A549 (cell line): ENCODE results near the gene MLPH. TPM values are rescaled to one million over a fixed set of nuclear protein-coding genes. Genes with fewer than 3 reads are reported as not detected.
A peak's percentile ranks its signal among the peaks of the same experiment; 100 is the strongest.

ENCODE experiments used
- ATAC-seq, 2 experiments: fragments of 200-7000 bp in 1 of 2; fragments of >200 bp in 1 of 2; cut with Nextera tagmentation in 1 of 2; cut with Tn5 transposase in 1 of 2; 3 replicates each; pipeline versions ENCODE4 v1.8.0 to v1.9.1; 2018 to 2020; ENCODE audit warnings: mild to moderate bottlenecking in 1 of 2, moderate library complexity in 1 of 2
- CTCF ChIA-PET: fragments of 300-600 bp; sonication (Branson Sonifier 250); formaldehyde crosslinking; extraction: SDS; loops from one replicate; lab custom pipeline; 2021; ENCODE audit warnings: antibody characterized with exemption, inconsistent platforms; lab: Yijun Ruan, JAX
- POLR2A ChIA-PET: fragments of 350-600 bp; formaldehyde crosslinking; extraction: SDS; loops from one replicate; lab custom pipeline; 2021; ENCODE audit warnings: antibody characterized with exemption, inconsistent platforms; lab: Yijun Ruan, JAX
- DNase-seq, 2 experiments: peaks; one replicate each; pipeline versions ENCODE4 v3.0.0 to v3.0.0-alpha.2; 2011 to 2016; ENCODE audit warnings: low read depth in 1 of 2, low spot score in 1 of 2
- FAIRE-seq: peaks from 2 replicates; lab custom pipeline; 2011; peaks lifted over from hg19 to GRCh38; lab: Jason Lieb, UNC
- H3K27ac ChIP-seq, 2 experiments: fragments of >200 bp; sonication (Bioruptor Twin); formaldehyde crosslinking; 3 replicates each; pipeline ENCODE4 v1.5.1; 2016 to 2017
- H3K4me1 ChIP-seq: fragments of >200 bp; sonication (Bioruptor Twin); formaldehyde crosslinking; 3 replicates; pipeline ENCODE4 v1.6.1; 2016
- H3K4me2 ChIP-seq: fragments of >200 bp; sonication (Bioruptor Twin); formaldehyde crosslinking; 3 replicates; pipeline ENCODE4 v1.6.1; 2016
- H3K4me3 ChIP-seq: fragments of >200 bp; sonication (Bioruptor Twin); formaldehyde crosslinking; 3 replicates; pipeline ENCODE4 v1.5.1; 2016
- H3K9me3 ChIP-seq: fragments of >200 bp; sonication (Bioruptor Twin); formaldehyde crosslinking; 3 replicates; pipeline ENCODE4 v1.6.1; 2016
- BHLHE40 ChIP-seq: IDR thresholded peaks from 2 replicates; pipeline ENCODE4 v1.6.1; 2012; ENCODE audit warnings: low read depth, low read length, inconsistent platforms
- CBX2 ChIP-seq: fragments of 200-600 bp; sonication (generic); IDR thresholded peaks from 2 replicates; pipeline ENCODE4 v1.6.1; 2016; ENCODE audit warnings: low read depth, mild to moderate bottlenecking, borderline replicate concordance
- CBX8 ChIP-seq: fragments of 200-600 bp; sonication (generic); IDR thresholded peaks from 2 replicates; pipeline ENCODE4 v1.6.1; 2016
- CEBPB ChIP-seq, 2 experiments: fragments of >200 bp in 1 of 2; sonication (Bioruptor Twin) in 1 of 2; formaldehyde crosslinking in 1 of 2; IDR thresholded peaks; 2 replicates each; pipeline ENCODE4 v1.6.1; 2012 to 2016
- CHD4 ChIP-seq: fragments of 200-600 bp; sonication (generic); IDR thresholded peaks from 2 replicates; pipeline ENCODE4 v1.6.1; 2016; ENCODE audit warnings: antibody characterized with exemption, mild to moderate bottlenecking, borderline replicate concordance
- CTCF ChIP-seq: fragments of >200 bp; sonication (Bioruptor Twin); formaldehyde crosslinking; IDR thresholded peaks from 3 replicates; pipeline ENCODE4 v1.5.1; 2016
- EHMT2 ChIP-seq: fragments of 200-600 bp; sonication (generic); IDR thresholded peaks from 2 replicates; pipeline ENCODE4 v1.6.1; 2016; ENCODE audit warnings: antibody characterized with exemption, low read depth, mild to moderate bottlenecking, moderate library complexity
- ESRRA ChIP-seq: fragments of 150-350 bp; IDR thresholded peaks from 2 replicates; pipeline ENCODE4 v1.6.1; 2014; ENCODE audit warnings: mild to moderate bottlenecking, low read length, borderline replicate concordance
- FOSL2 ChIP-seq, 2 experiments: fragments of 450-650 bp in 1 of 2; fragments of >200 bp in 1 of 2; sonication (Bioruptor Twin) in 1 of 2; formaldehyde crosslinking; IDR thresholded peaks; 2 replicates each; pipeline versions ENCODE4 v1.5.0 to v1.6.1; 2016 to 2020; ENCODE audit warnings: mild to moderate bottlenecking in 1 of 2, moderate library complexity in 1 of 2
- FOXS1 ChIP-seq: fragments of 250-450 bp; sonication (Bioruptor Pico); IDR thresholded peaks from 2 replicates; pipeline ENCODE4 v1.5.0; 2020; ENCODE audit warnings: mild to moderate bottlenecking, moderate library complexity
- GATA3 ChIP-seq: IDR thresholded peaks from 2 replicates; pipeline ENCODE4 v1.6.1; 2012; ENCODE audit warnings: borderline replicate concordance
- HDAC2 ChIP-seq: fragments of 200-600 bp; sonication (generic); IDR thresholded peaks from 2 replicates; pipeline ENCODE4 v1.6.1; 2016
- HOXB13 ChIP-seq: fragments of 250-450 bp; sonication (Bioruptor Pico); IDR thresholded peaks from 2 replicates; pipeline ENCODE4 v1.5.0; 2020; ENCODE audit warnings: low read depth, mild to moderate bottlenecking, moderate library complexity
- JUN ChIP-seq, 2 experiments: fragments of >200 bp; sonication (Bioruptor Twin); formaldehyde crosslinking; IDR thresholded peaks; 2 replicates in 1 of 2; 3 replicates in 1 of 2; pipeline ENCODE4 v1.6.1; 2016 to 2017
- JUNB ChIP-seq: fragments of >200 bp; sonication (Bioruptor Twin); formaldehyde crosslinking; IDR thresholded peaks from 2 replicates; pipeline ENCODE4 v1.6.1; 2016
- KDM1A ChIP-seq: fragments of 200-600 bp; sonication (generic); IDR thresholded peaks from 2 replicates; pipeline ENCODE4 v1.6.1; 2016; ENCODE audit warnings: low read depth, mild to moderate bottlenecking
- MAFK ChIP-seq: fragments of 450-650 bp; IDR thresholded peaks from 2 replicates; pipeline ENCODE4 v1.6.1; 2014; ENCODE audit not compliant: partially characterized antibody
- MAX ChIP-seq: IDR thresholded peaks from 2 replicates; pipeline ENCODE4 v1.6.1; 2012
- MAZ ChIP-seq: fragments of 150-350 bp; IDR thresholded peaks from 2 replicates; pipeline ENCODE4 v1.6.1; 2014; ENCODE audit warnings: antibody characterized with exemption, low read depth, low read length, borderline replicate concordance
- PHF8 ChIP-seq: fragments of 200-600 bp; sonication (generic); IDR thresholded peaks from 2 replicates; pipeline ENCODE4 v1.6.1; 2016; ENCODE audit warnings: low read depth, mild to moderate bottlenecking, antibody characterized with exemption, moderate library complexity, borderline replicate concordance
- POLR2AphosphoS2 ChIP-seq: conservative IDR thresholded peaks from 2 replicates; pipeline ENCODE4 v1.6.1; 2012; ENCODE audit warnings: low read length, improper control_type of control experiment, inconsistent platforms
- RAD21 ChIP-seq, 2 experiments: fragments of >200 bp in 1 of 2; sonication (Bioruptor Twin) in 1 of 2; formaldehyde crosslinking in 1 of 2; IDR thresholded peaks in 1 of 2; conservative IDR thresholded peaks in 1 of 2; 2 replicates in 1 of 2; 3 replicates in 1 of 2; pipeline ENCODE4 v1.6.1; 2012 to 2018; ENCODE audit warnings: inconsistent platforms in 1 of 2
- RARB ChIP-seq: fragments of 250-450 bp; sonication (Bioruptor Pico); IDR thresholded peaks from 2 replicates; pipeline ENCODE4 v1.8.0; 2021; ENCODE audit warnings: mild to moderate bottlenecking, moderate library complexity
- SMC3 ChIP-seq: fragments of >200 bp; sonication (Bioruptor Twin); formaldehyde crosslinking; IDR thresholded peaks from 3 replicates; pipeline ENCODE4 v1.6.1; 2018; ENCODE audit warnings: inconsistent platforms
- TFCP2L1 ChIP-seq: fragments of 250-450 bp; sonication (Bioruptor Pico); IDR thresholded peaks from 2 replicates; pipeline ENCODE4 v1.5.0; 2021; ENCODE audit warnings: mild to moderate bottlenecking
- ZC3H11A ChIP-seq: fragments of 450-650 bp; IDR thresholded peaks from 2 replicates; pipeline ENCODE4 v1.6.1; 2014; ENCODE audit warnings: antibody characterized with exemption, mild to moderate bottlenecking
- WGBS: methylation state at CpG from one replicate; pipeline ENCODE4 v1.1.6; 2017; ENCODE audit errors: missing lambda C conversion rate; 5-methylcytosine and 5-hydroxymethylcytosine counted together
- polyA plus RNA-seq, 4 experiments: library from polyadenylated mRNA; depleted of rRNA in 3 of 4; stranded (reverse); fragments of >200 nt; fragmentation: RNase III in 1 of 4; extraction: RNeasy Plus Mini Kit Qiagen cat#74134 plus additional on column Dnase treatment in 1 of 4; gene quantifications; 2 replicates in 3 of 4; 3 replicates in 1 of 4; pipeline ENCODE4 v1.2.3, GENCODE V29; 2011 to 2017
- TF ChIP-seq, protein P1 (sequence below): fragments of 150-350 bp; IDR thresholded peaks from 2 replicates; pipeline ENCODE4 v1.6.1; 2014; ENCODE audit warnings: low read depth, mild to moderate bottlenecking, low read length
- TF ChIP-seq, protein P2 (sequence below): fragments of 250-450 bp; sonication (Bioruptor Pico); IDR thresholded peaks from 2 replicates; pipeline ENCODE4 v1.5.0; 2020; ENCODE audit warnings: low read depth, mild to moderate bottlenecking, moderate library complexity
- TF ChIP-seq, protein P3 (sequence below): IDR thresholded peaks from 2 replicates; pipeline ENCODE4 v1.6.1; 2012; ENCODE audit warnings: low read depth, borderline replicate concordance

The MLPH gene
- polyA plus RNA-seq, 2 of the 4 experiments (the other 2 are of a cell fraction) = 218 to 350 TPM

DNA sequence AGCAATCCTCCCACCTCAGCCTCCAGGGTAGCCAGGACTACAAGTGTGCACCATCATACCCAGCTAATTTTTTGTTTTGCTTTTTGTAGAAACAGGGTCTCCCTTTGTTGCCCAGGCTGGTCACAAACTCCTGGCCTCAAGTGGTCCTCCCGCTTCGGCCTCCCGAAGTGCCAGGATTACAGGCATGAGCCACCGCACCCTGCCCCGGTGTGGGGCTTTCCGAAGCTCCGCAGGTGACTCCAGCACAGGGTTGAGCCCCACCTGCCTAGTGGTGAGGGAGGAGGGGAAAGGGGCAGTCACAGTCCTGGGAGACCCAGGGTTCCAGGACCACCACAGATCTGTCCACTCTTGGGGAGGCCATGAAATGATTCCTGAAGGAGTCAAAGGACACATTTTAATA, 84.5 kb downstream of the MLPH start:
- WGBS = 94% methylated on average over 7 of the region's 7 CpGs
- POLR2A ChIA-PET = interaction anchor here (0.6 to 1.6 kb wide), 5 partner anchors 59 to 486 kb away, joined by 4 to 9 read pairs (median 6); partner anchors contain the start of gene COPS8
- FAIRE-seq = no peak
- DNase-seq = no peak
- CTCF ChIA-PET = interaction anchor here (0.6 to 5.5 kb wide), 97 partner anchors 9 to 511 kb away, joined by 3 to 146 read pairs (median 5); partner anchors contain the start of genes COL6A3, COPS8, MLPH and RAB17
- peaks cover 10% of the 10 kb centered on the region; the same call in 2 of the 3 replicates for H3K4me1 ChIP-seq
- ATAC-seq = no peak; a peak in 1 of 6 replicates
- peak overlapping the region; percentile 28 to 71 for H3K27ac ChIP-seq
- H3K9me3 ChIP-seq = no peaks in the 10 kb centered on the region
- H3K4me2 ChIP-seq = no peak overlapping the region
- TF ChIP-seq CBX2 = no peak
- TF ChIP-seq, protein P1, sequence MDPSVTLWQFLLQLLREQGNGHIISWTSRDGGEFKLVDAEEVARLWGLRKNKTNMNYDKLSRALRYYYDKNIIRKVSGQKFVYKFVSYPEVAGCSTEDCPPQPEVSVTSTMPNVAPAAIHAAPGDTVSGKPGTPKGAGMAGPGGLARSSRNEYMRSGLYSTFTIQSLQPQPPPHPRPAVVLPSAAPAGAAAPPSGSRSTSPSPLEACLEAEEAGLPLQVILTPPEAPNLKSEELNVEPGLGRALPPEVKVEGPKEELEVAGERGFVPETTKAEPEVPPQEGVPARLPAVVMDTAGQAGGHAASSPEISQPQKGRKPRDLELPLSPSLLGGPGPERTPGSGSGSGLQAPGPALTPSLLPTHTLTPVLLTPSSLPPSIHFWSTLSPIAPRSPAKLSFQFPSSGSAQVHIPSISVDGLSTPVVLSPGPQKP = no peak
- no peak for TF ChIP-seq CHD4
- no peak for TF ChIP-seq JUN (IDR thresholded peaks at IDR 0.05)
- no peak for TF ChIP-seq CBX8
- no peak for TF ChIP-seq BHLHE40
- TF ChIP-seq ESRRA = no peak
- no peak for TF ChIP-seq MAFK
- no peak for TF ChIP-seq MAZ
- TF ChIP-seq PHF8 = no peak
- TF ChIP-seq HDAC2 = no peak
- TF ChIP-seq RARB (CRISPR knock-in tag) = no peak
- TF ChIP-seq KDM1A = no peak
- TF ChIP-seq EHMT2 = no peak
- TF ChIP-seq MAX = no peak
- TF ChIP-seq, protein P2, sequence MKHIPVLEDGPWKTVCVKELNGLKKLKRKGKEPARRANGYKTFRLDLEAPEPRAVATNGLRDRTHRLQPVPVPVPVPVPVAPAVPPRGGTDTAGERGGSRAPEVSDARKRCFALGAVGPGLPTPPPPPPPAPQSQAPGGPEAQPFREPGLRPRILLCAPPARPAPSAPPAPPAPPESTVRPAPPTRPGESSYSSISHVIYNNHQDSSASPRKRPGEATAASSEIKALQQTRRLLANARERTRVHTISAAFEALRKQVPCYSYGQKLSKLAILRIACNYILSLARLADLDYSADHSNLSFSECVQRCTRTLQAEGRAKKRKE (CRISPR knock-in tag) = no peak
- no peak for TF ChIP-seq JUNB
- no peak overlapping the region for H3K4me3 ChIP-seq

- Histone ChIP-seq H3K4me1 (peaks cover 10% of the 10 kb centered on the region; the same call in 2 of the 3 replicates), H3K4me3 (no peak overlapping the region), H3K9me3 (no peaks in the 10 kb centered on the region), H3K27ac (peak overlapping the region; percentile 55 to 71; a peak in 5 of 6 replicates), H3K4me2 (peak overlapping the region; percentile 58)
- FAIRE-seq (peak; percentile 54), ATAC-seq (peak; percentile 89 to 99), DNase-seq (peak; percentile 92 to 95)
- ChIA-PET CTCF (interaction anchor here (0.6 to 5.5 kb wide), 105 partner anchors 10 to 511 kb away, joined by 3 to 146 read pairs (median 5); partner anchors contain the start of genes COL6A3, COPS8, MLPH and RAB17), POLR2A (interaction anchor here (0.6 to 1.6 kb wide), 5 partner anchors 60 to 486 kb away, joined by 4 to 9 read pairs (median 6); partner anchors contain the start of gene COPS8)
- WGBS = 13% methylated on average over 16 of the region's 24 CpGs
- no peak for TF ChIP-seq FOSL2 (IDR thresholded peaks at IDR 0.05)
- TF ChIP-seq FOSL2 (CRISPR knock-in tag; IDR thresholded peaks at IDR 0.05) = no peak
- no peak for TF ChIP-seq CBX2
- no peak for TF ChIP-seq CEBPB (IDR thresholded peaks at IDR 0.05)
- peak; percentile 99 to 100 for TF ChIP-seq RAD21 (conservative IDR thresholded peaks at IDR 0.05 in 1 of 2, IDR thresholded peaks at IDR 0.05 in 1 of 2)
- TF ChIP-seq MAFK = no peak
- TF ChIP-seq, protein P2 (CRISPR knock-in tag) = peak; percentile 42; the same call in 1 of the 2 replicates
- no peak for TF ChIP-seq TFCP2L1 (CRISPR knock-in tag)
- TF ChIP-seq FOXS1 (CRISPR knock-in tag) = no peak
- no peak for TF ChIP-seq HOXB13 (CRISPR knock-in tag)
- TF ChIP-seq MAX = 0 out of 2 replicates have a peak, but pooled peaks have one; percentile 34
- TF ChIP-seq CTCF = peak; percentile 98
- TF ChIP-seq ZC3H11A = no peak
- TF ChIP-seq, protein P3, sequence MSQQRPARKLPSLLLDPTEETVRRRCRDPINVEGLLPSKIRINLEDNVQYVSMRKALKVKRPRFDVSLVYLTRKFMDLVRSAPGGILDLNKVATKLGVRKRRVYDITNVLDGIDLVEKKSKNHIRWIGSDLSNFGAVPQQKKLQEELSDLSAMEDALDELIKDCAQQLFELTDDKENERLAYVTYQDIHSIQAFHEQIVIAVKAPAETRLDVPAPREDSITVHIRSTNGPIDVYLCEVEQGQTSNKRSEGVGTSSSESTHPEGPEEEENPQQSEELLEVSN = peak; percentile 18; the same call in 1 of the 2 replicates
- TF ChIP-seq GATA3 = no peak
- no peak for TF ChIP-seq POLR2AphosphoS2
- TF ChIP-seq SMC3 = peak; percentile 99
Observed at GRCh38 chr2:237572021-237572741, 85.1 kb downstream of the MLPH start.
